Osteoblast (primary cell): ENCODE data around the gene GRIA4. TPM values are rescaled to one million over a fixed set of nuclear protein-coding genes. Genes with fewer than 3 reads are reported as not detected.

ENCODE experiments used
- DNase-seq: peaks from one replicate; pipeline ENCODE4 v3.0.0; 2011; ENCODE audit warnings: low spot score, mixed read lengths; ENCODE audit not compliant: insufficient read length; ENCODE audit errors: missing footprints
- H2AFZ ChIP-seq: 2 replicates; pipeline ENCODE4 v1.6.0; 2011; ENCODE audit warnings: mild to moderate bottlenecking, low read length
- H3K27ac ChIP-seq: 2 replicates; pipeline ENCODE4 v1.5.1; 2011; ENCODE audit warnings: mild to moderate bottlenecking, low read depth, low read length, moderate library complexity
- H3K27me3 ChIP-seq: 2 replicates; pipeline ENCODE4 v1.6.0; 2012; ENCODE audit warnings: mild to moderate bottlenecking, control low read depth, inconsistent platforms, low read length, moderate library complexity; ENCODE audit not compliant: insufficient read depth
- H3K36me3 ChIP-seq: 2 replicates; pipeline ENCODE4 v1.5.1; 2011; ENCODE audit warnings: mild to moderate bottlenecking, low read length, control low read depth, moderate library complexity; ENCODE audit not compliant: insufficient read depth
- H3K4me1 ChIP-seq: 2 replicates; pipeline ENCODE4 v1.5.1; 2011; ENCODE audit warnings: mild to moderate bottlenecking, low read length, control low read depth, moderate library complexity; ENCODE audit not compliant: insufficient read depth
- H3K4me2 ChIP-seq: 2 replicates; pipeline ENCODE4 v1.6.0; 2011; ENCODE audit warnings: mild to moderate bottlenecking, low read length; ENCODE audit not compliant: insufficient read depth
- H3K4me3 ChIP-seq: fragments of 200-600 bp; sonication (generic); 3 replicates; pipeline ENCODE4 v1.5.1; 2012; ENCODE audit warnings: mild to moderate bottlenecking, low read length, inconsistent platforms; ENCODE audit not compliant: insufficient read depth
- H3K79me2 ChIP-seq: 2 replicates; pipeline ENCODE4 v1.6.0; 2012; ENCODE audit warnings: mild to moderate bottlenecking, low read length, control low read depth, inconsistent platforms; ENCODE audit not compliant: insufficient read depth
- H3K9me3 ChIP-seq: 2 replicates; pipeline ENCODE4 v1.5.1; 2011; ENCODE audit warnings: low read depth, low read length, control low read depth
- H4K20me1 ChIP-seq: 2 replicates; pipeline ENCODE4 v1.6.0; 2012; ENCODE audit warnings: mild to moderate bottlenecking, low read length, control low read depth; ENCODE audit not compliant: insufficient read depth
- total RNA-seq: library from RNA; depleted of rRNA; stranded (reverse); fragments of >200 nt; gene quantifications from 2 replicates; pipeline ENCODE4 v1.2.3, GENCODE V29; 2012
- TF ChIP-seq, protein P1 (sequence below): IDR thresholded peaks from 2 replicates; pipeline ENCODE4 v1.5.1; 2011; ENCODE audit warnings: mild to moderate bottlenecking, low read depth, low read length, moderate library complexity; ENCODE audit errors: extremely low read depth

Gene GRIA4
- total RNA-seq, 1 donor = not detected

DNA sequence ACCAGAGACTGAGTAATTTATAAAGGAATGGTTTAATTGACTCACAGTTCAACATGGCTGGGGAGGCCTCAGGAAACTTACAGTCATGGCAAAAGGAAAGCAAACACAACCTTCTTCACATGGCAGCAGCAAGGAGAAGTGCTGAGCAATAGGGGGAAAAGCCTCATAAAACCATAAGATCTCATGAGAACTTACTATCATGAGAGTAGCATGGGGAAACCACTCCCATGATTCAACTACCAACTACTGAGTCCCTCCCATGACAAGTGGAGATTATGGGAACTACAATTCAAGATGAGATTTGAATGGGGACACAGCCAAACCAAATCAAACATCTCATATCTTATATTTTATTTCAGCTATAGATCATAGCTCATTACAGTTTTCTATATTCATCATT, 33.0 kb downstream of the GRIA4 start:
- TF ChIP-seq, protein P1, sequence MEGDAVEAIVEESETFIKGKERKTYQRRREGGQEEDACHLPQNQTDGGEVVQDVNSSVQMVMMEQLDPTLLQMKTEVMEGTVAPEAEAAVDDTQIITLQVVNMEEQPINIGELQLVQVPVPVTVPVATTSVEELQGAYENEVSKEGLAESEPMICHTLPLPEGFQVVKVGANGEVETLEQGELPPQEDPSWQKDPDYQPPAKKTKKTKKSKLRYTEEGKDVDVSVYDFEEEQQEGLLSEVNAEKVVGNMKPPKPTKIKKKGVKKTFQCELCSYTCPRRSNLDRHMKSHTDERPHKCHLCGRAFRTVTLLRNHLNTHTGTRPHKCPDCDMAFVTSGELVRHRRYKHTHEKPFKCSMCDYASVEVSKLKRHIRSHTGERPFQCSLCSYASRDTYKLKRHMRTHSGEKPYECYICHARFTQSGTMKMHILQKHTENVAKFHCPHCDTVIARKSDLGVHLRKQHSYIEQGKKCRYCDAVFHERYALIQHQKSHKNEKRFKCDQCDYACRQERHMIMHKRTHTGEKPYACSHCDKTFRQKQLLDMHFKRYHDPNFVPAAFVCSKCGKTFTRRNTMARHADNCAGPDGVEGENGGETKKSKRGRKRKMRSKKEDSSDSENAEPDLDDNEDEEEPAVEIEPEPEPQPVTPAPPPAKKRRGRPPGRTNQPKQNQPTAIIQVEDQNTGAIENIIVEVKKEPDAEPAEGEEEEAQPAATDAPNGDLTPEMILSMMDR = no peak
- H2AFZ ChIP-seq = no peak overlapping the region

GRCh38 chr11:105644839-105645573, 35.1 kb downstream of the GRIA4 start:
- no peak overlapping the region for H3K4me3 ChIP-seq
- H3K36me3 ChIP-seq = no peaks in the 10 kb centered on the region
- H4K20me1 ChIP-seq = no peaks in the 10 kb centered on the region
- H2AFZ ChIP-seq = no peak overlapping the region
- DNase-seq = no peak
- no peaks in the 10 kb centered on the region for H3K9me3 ChIP-seq
- H3K79me2 ChIP-seq = no peaks in the 10 kb centered on the region
- no peak overlapping the region for H3K4me2 ChIP-seq
- no peaks in the 10 kb centered on the region for H3K4me1 ChIP-seq
- no peak overlapping the region for H3K27ac ChIP-seq
- TF ChIP-seq, protein P1 = no peak
- H3K27me3 ChIP-seq = no peaks in the 10 kb centered on the region

More for the DNA sequence above, 33.0 kb downstream of the GRIA4 start:
- no peak overlapping the region for H3K4me2 ChIP-seq
- no peaks in the 10 kb centered on the region for H3K4me1 ChIP-seq
- H3K27me3 ChIP-seq = no peaks in the 10 kb centered on the region
- H3K9me3 ChIP-seq = no peaks in the 10 kb centered on the region
- no peak overlapping the region for H3K4me3 ChIP-seq
- no peaks in the 10 kb centered on the region for H3K79me2 ChIP-seq
- DNase-seq = no peak
- H3K36me3 ChIP-seq = no peaks in the 10 kb centered on the region
- H4K20me1 ChIP-seq = no peaks in the 10 kb centered on the region
- H3K27ac ChIP-seq = no peak overlapping the region

GRCh38 chr11:105647780-105648179, 37.9 kb downstream of the GRIA4 start:
- H3K36me3 ChIP-seq = no peaks in the 10 kb centered on the region
- no peaks in the 10 kb centered on the region for H3K9me3 ChIP-seq
- no peak overlapping the region for H2AFZ ChIP-seq
- H3K4me2 ChIP-seq = no peak overlapping the region
- H3K79me2 ChIP-seq = no peaks in the 10 kb centered on the region
- TF ChIP-seq, protein P1 = no peak
- H4K20me1 ChIP-seq = no peaks in the 10 kb centered on the region
- no peaks in the 10 kb centered on the region for H3K27me3 ChIP-seq
- no peak overlapping the region for H3K4me3 ChIP-seq
- H3K4me1 ChIP-seq = no peaks in the 10 kb centered on the region
- DNase-seq = no peak
- no peak overlapping the region for H3K27ac ChIP-seq

GRCh38 chr11:105648762-105649161, 38.9 kb downstream of the GRIA4 start:
- Histone ChIP-seq H3K4me1 (no peaks in the 10 kb centered on the region), H3K27me3 (no peaks in the 10 kb centered on the region), H2AFZ (no peak overlapping the region), H3K79me2 (no peaks in the 10 kb centered on the region), H3K4me3 (no peak overlapping the region), H3K4me2 (no peak overlapping the region), H3K27ac (no peak overlapping the region), H3K36me3 (no peaks in the 10 kb centered on the region), H4K20me1 (no peaks in the 10 kb centered on the region), H3K9me3 (no peaks in the 10 kb centered on the region)
- DNase-seq = no peak
- TF ChIP-seq, protein P1 = no peak
